C4-2B (cell line): ENCODE measurements around the gene APOL3.
"Not testable (repeated sequence)": the region's sequence is repeated elsewhere in the genome, so short reads cannot be mapped to it uniquely, and the experiment has no call there.

Experiments used
- H3K27ac ChIP-seq: fragments of 450-650 bp; 2 replicates; pipeline ENCODE4 v1.5.1; 2017
- ZFX ChIP-seq: fragments of 450-650 bp; IDR thresholded peaks from 2 replicates; pipeline ENCODE4 v1.6.1; 2017
- TF ChIP-seq, protein P1 (sequence below): fragments of 450-650 bp; conservative IDR thresholded peaks from 2 replicates; pipeline ENCODE4 v1.5.1; 2017; ENCODE audit warnings: mild to moderate bottlenecking

Gene APOL3

DNA sequence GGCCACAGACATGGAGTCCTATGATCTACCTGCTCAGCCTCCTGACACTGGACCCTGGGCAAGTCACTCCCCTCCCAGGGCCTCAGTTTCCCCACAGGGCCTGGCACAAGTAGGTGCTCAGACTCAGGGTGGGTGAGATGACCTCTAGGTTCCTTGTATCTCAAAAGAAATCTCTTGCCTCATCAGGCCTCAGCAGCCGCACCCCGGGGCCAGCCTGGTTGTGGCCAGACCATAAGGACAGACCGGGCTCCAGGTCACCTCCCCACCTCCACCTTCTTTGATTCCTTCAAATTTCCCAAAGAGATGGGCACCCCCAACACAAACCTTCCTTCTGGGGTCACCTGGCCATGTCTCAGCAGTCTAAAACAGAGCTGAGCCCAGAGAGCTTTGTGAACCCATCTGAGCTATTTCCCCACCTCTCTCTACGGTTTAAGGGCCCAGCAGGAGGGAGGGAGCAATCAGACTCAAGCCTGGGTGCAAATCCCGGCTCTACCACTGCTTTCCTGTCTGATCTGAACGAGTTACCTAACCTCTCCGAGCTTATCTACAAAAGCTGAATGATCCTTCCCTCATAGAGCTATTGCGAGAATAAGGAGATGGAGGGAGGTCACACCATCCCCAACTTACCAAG, 43.6 kb upstream of the APOL3 start:
- TF ChIP-seq, protein P1, sequence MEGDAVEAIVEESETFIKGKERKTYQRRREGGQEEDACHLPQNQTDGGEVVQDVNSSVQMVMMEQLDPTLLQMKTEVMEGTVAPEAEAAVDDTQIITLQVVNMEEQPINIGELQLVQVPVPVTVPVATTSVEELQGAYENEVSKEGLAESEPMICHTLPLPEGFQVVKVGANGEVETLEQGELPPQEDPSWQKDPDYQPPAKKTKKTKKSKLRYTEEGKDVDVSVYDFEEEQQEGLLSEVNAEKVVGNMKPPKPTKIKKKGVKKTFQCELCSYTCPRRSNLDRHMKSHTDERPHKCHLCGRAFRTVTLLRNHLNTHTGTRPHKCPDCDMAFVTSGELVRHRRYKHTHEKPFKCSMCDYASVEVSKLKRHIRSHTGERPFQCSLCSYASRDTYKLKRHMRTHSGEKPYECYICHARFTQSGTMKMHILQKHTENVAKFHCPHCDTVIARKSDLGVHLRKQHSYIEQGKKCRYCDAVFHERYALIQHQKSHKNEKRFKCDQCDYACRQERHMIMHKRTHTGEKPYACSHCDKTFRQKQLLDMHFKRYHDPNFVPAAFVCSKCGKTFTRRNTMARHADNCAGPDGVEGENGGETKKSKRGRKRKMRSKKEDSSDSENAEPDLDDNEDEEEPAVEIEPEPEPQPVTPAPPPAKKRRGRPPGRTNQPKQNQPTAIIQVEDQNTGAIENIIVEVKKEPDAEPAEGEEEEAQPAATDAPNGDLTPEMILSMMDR = no peak
- no peak for TF ChIP-seq ZFX
- H3K27ac ChIP-seq = peak overlapping the region; percentile 5; the same call in 1 of the 2 replicates

GRCh38 chr22:36203441-36203840, 42.9 kb upstream of the APOL3 start:
- H3K27ac ChIP-seq = peak overlapping the region; percentile 57; the same call in 1 of the 2 replicates

DNA sequence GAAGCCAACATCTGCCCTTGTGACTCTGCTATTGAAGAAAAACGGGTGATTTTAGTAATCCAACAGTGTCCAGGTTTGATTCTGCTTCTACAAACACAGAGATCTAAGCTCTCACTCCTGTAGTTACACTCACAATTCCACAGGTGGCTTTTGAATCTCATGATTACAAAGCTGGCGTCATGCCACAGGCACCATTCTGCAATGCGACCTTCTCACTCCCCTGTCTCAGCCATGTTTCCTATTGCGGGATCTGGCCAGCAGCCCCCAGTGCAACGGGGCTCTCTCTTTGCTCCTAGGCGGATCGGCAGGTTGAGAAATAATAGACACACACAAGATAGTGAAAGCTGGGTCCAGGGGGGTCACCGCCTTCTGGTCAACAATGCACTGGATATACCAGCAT, 42.4 kb upstream of the APOL3 start:
- H3K27ac ChIP-seq = peak overlapping the region; percentile 57

DNA sequence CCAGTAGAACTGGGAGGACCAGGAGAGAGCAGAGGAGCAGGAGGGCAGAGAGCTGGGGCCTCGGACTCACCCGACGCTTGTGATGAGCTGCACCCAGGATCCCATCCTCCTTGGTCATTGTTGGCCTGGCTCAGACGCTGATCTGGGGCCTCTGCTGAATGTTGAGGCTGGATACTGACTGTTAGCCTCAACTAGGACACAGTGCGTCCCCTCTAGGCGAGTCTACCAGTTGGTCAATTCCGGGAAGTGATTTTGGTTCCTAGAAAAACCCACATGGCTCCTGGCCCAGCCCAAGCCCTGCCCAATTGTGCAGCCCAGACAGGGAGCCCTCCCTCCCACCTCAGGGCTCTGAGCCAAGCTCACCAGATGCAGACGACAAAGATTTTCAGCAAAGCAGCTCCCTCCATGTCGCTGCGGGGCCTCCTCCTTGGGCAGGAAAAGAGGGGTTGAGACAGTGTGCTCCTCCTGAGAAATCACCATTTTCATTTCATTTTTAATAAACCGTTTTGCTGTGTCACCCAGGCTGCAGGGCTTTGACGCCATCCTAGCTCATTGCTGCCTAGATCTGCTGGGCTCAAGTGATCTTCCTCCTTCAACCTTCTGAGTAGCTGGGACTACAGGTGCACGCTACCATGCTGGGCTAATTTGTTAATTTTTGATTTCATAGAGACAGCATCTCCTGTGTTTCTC, 41.2 kb upstream of the APOL3 start, which contains the start of gene APOL4:
TSS of gene APOL4 (minus strand) at position 180 of the 690 bp plus-strand sequence. CDS start at position 105, 75 bp downstream.
- TF ChIP-seq, protein P1 = no peak
- TF ChIP-seq ZFX = no peak
- H3K27ac ChIP-seq = peak within 1 kb of the TSS; percentile 57

- not testable (repeated sequence) for H3K27ac ChIP-seq
Measured at GRCh38 chr22:36201025-36201424, 40.5 kb upstream of the APOL3 start.

- TF ChIP-seq, protein P1 = no peak
- no peak for TF ChIP-seq ZFX
- H3K27ac ChIP-seq = no peak overlapping the region
Measured at GRCh38 chr22:36199001-36199551, 38.5 kb upstream of the APOL3 start.

DNA sequence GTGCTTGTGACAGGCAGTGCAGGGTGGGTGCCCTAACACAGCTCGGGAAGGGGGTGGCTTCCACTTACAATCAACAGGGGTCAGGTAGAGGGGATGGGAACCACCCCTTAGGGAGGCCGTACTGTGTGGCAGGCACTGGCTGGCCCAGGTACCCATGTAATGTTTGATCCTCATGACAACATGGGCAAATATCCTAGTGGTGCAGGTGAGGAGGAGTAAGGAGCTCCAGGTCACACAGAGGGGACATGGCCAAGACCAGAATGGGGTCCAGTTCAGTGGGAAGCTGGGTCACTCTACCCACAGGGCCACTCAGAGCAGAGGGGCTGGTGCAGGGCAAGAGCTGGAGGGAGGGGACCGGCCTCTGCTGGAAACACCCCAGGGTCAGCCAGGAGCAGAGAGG, 38.0 kb upstream of the APOL3 start:
- TF ChIP-seq, protein P1 = no peak
- TF ChIP-seq ZFX = no peak
- no peak overlapping the region for H3K27ac ChIP-seq

- no peak overlapping the region for H3K27ac ChIP-seq
- TF ChIP-seq, protein P1 = no peak
- no peak for TF ChIP-seq ZFX
Measured at GRCh38 chr22:36197514-36198146, 37.1 kb upstream of the APOL3 start.

GRCh38 chr22:36197065-36197440, 36.5 kb upstream of the APOL3 start:
- TF ChIP-seq, protein P1 = no peak
- no peak for TF ChIP-seq ZFX
- no peak overlapping the region for H3K27ac ChIP-seq
